Fibroblast of mammary gland (primary cell): ENCODE data around the gene RNU6-9.

Experiments
- DNase-seq: peaks from one replicate; pipeline ENCODE4 v3.0.0-alpha.2; 2010; ENCODE audit warnings: low read depth
- H3K4me3 ChIP-seq: 2 replicates; pipeline ENCODE4 v1.5.1; 2011; ENCODE audit warnings: low read depth, mild to moderate bottlenecking, low read length, moderate library complexity; ENCODE audit not compliant: control insufficient read depth
- CTCF ChIP-seq: conservative IDR thresholded peaks from 2 replicates; pipeline ENCODE4 v1.5.1; 2011; ENCODE audit warnings: low read depth, low read length, inconsistent platforms; ENCODE audit not compliant: control insufficient read depth, insufficient read depth

The RNU6-9 gene

GRCh38 chr19:927780-928401 lies 34.6 kb downstream of the RNU6-9 start:
- no peak for DNase-seq
- no peak for TF ChIP-seq CTCF
- peak overlapping the region; percentile 78 for H3K4me3 ChIP-seq

GRCh38 chr19:928471-929202 lies 35.4 kb downstream of the RNU6-9 start:
- H3K4me3 ChIP-seq, result no peak overlapping the region
- no peak for DNase-seq
- no peak for TF ChIP-seq CTCF

GRCh38 chr19:929203-929890 lies 36.1 kb downstream of the RNU6-9 start:
- DNase-seq, result no peak

GRCh38 chr19:929891-930258 lies 36.6 kb downstream of the RNU6-9 start:
- no peak overlapping the region for H3K4me3 ChIP-seq
- no peak for TF ChIP-seq CTCF
- no peak for DNase-seq

More at GRCh38 chr19:929203-929890, 36.1 kb downstream of the RNU6-9 start:
- H3K4me3 ChIP-seq, result no peak overlapping the region
- no peak for TF ChIP-seq CTCF

- DNase-seq, result no peak
- TF ChIP-seq CTCF, result no peak
- no peak overlapping the region for H3K4me3 ChIP-seq
Observed at GRCh38 chr19:931860-932647, 38.8 kb downstream of the RNU6-9 start.
